ENCODE results near the gene STX8.

The STX8 gene

GRCh38 chr17:9256751-9257629 lies 318.6 kb downstream of the STX8 start:
- no peak for DNase-seq

DNA sequence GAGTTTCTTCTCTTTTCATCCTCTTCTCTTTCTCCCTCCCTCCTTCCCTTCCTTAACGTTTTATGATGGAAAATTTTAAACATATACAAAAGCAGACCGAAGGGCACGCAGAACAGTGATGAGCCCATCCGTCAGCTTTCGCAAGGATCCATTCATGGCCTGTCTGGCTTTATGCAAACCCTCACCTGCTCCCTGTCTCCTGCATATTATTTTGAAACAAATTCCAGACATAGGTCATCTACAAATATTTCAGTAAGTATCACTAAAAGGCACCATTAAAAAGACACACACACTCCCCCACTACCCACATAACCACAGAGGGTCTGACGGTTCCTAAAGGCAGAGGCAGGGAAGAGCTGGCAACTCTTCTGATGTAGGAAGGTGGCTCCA lies 319.3 kb downstream of the STX8 start:
- DNase-seq: no peak

GRCh38 chr17:9255833-9256232 lies 319.8 kb downstream of the STX8 start:
- no peak for DNase-seq

GRCh38 chr17:9254841-9255240 lies 320.8 kb downstream of the STX8 start:
- no peak for DNase-seq

GRCh38 chr17:9253308-9253707 lies 322.3 kb downstream of the STX8 start:
- DNase-seq: no peak

- DNase-seq: no peak
Observed at GRCh38 chr17:9251273-9251672, 324.3 kb downstream of the STX8 start.

DNA sequence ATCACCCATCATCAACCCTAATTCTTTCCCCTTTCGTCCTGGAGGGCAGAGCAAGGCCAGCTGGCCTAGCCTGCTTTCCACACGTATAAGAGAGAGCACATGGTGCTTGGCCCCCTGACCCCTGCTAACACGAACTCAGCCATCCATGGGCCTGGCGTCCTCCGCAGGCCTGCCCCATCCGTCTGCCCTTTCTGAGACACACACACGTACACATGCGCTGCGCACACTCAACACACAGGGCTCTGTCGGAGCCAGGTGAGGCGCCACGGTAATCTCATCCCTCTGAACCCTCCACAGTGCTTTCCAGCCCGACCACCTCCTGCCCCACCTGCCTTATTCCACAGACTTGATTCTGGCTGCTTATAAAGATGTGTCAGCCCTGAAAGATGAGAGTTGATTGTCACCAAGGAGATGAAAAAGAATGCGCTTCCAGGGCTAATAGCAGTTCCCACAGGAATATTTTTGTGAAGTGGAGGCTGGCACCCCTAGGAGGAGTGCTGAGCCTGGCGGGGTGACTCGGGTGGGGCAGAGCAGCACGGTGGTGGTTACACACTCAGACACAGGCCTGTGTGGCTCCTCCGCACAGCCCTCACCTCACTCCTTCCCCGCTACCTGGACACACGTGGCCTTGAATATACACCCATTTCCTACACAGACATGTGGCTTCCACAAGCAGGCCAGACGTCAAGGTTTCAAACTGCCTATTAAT lies 326.2 kb downstream of the STX8 start:
- no peak for DNase-seq

DNA sequence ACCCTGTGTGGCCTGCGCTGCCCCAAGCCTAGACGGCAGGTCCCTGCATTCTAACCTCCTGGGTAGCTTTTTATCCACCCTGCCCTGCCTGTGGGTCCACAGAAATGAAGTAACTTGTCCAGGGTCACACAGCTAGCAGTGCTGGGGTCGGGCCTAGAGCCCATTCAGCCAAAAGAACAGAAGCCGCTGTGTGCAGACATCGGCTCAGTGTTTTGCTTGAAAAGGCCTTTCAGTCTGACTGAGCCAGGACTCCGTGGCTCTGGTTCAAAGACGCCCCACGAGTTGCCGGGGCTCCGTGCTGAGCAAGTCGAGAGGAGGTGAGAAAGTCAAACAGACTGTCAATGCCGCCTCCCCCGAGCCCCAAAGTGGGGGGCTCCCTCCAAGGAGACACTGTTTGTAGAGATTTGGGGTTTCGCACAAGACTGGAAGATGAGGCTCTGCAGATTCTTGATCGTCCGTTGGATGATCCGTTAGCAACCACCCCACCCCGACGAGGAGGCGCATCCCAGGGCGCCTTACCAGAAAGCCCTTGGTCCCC lies 328.1 kb downstream of the STX8 start:
- DNase-seq: no peak

GRCh38 chr17:9244066-9245052 lies 331.3 kb downstream of the STX8 start:
- DNase-seq: no peak

- no peak for DNase-seq
Observed at GRCh38 chr17:9242983-9243382, 332.6 kb downstream of the STX8 start.

DNA sequence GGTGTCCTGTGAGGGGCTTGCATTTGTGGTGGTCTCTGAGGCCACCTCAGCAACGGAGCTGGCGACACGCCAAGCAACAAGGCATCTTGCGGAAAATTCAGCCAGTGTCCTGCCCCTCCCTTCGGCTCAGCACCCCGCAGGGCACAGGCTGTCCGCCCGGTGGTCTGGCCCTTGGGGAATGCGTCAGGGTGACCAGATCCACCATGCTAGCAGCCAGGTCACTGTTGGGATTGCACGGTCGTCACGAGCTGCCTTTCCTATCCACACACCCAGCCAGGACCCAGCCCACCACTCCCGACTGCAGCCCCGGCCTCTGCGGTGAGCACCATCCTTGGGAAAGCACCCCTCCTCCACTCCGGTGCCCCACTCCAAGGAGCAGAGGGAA lies 333.1 kb downstream of the STX8 start:
- DNase-seq: no peak

GRCh38 chr17:9241774-9242496 lies 333.7 kb downstream of the STX8 start:
- DNase-seq: no peak

DNA sequence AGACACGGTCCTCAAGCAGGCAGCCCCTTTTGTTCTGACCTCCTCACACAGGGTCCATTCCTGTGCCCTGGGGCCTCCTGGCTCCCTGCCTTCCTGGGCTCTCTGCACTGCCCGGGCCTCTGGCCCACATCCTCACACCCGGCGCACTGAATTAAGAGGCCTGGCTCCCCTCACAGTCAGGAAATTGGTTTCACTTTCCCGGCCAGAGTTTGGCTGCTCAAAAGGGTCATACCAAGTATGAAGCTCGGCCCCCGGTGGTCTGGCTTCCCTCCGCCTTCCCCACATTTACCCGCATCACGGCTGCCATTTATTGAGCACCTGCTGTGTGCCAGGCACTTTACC lies 334.3 kb downstream of the STX8 start:
- no peak for DNase-seq

DNA sequence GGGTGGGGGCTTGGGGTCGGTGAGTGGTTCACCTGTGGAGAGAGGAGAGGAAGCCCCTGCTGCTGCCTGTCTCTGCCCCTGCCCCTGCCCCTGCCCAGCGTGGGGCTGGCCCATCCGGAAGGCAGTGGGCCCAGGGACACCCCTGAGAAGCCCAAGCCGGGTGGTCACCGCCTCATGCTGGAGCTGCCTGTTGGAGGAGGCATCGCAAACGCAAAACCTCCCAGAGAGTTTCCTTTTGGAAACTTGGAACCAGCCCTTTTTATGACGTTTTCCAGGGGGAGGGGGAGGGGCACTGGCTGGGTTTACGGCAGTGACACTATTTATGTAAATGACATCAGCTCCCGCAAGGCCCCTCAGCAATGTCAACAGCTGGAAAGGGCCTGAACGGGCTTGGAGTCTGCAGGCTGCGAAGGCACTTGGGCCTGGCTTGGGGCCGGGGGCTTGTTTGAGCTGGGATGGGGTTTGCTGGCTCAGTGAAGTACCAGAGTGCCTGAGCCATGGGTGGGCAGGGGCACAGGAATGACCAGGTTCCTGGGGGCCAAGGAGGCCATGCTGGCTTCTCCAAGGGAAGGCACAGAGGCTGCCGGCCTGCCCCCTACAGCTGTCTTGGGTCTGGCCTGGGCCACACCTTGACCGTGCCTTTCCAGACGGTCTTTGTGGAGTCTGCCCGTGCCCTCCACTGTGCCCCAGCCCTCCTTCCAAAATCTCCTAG lies 334.8 kb downstream of the STX8 start:
- no peak for DNase-seq

- DNase-seq: peak; percentile 69
Observed at GRCh38 chr17:9239793-9240658, 335.6 kb downstream of the STX8 start.

- DNase-seq: peak; percentile 6
Observed at GRCh38 chr17:9239246-9239792, 336.3 kb downstream of the STX8 start.

GRCh38 chr17:9238340-9239245 lies 337.0 kb downstream of the STX8 start:
- DNase-seq: no peak

DNA sequence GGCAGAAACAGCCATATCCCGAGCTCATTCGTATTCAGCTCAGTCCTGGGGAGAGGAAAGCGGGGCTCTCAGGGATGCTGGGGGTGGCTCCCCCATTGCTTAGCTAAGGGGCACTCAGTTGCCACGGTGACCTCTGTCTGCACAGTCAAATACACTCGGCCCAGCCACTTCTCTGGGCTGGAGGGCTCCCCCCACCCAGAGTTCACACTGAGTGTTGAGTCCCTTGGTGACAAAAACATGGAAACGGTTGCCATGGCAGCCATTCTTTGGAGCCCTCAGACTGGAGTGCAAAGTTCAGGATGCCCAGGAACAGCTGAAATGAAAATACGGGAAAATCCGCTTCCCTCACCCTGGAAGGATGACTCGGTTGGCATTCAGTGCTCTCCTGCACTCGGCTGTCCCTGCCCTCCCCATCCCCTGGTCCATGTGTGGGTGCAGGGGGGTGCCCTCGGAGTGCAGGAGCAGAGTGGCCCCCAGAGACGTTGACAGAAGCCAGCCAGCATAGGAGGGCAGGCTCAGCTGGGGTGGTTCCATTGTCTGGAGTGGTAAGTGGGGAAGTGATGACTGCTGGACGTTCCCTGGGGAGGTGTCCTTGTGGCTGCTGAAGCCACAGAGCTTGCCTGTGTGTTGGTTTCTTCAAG lies 337.8 kb downstream of the STX8 start:
- no peak for DNase-seq

GRCh38 chr17:9237053-9237410 lies 338.6 kb downstream of the STX8 start:
- no peak for DNase-seq
